ACC112 (cell line): ENCODE data around the gene PGRMC2.

Experiments
- H2AFZ ChIP-seq: fragments of 200-600 bp; sonication (generic); one replicate; pipeline ENCODE4 v1.6.0; 2017; ENCODE audit warnings: antibody characterized with exemption, low read length; ENCODE audit not compliant: unreplicated experiment
- H3K27ac ChIP-seq: fragments of 200-600 bp; sonication (generic); 2 replicates; pipeline ENCODE4 v1.5.1; 2014; ENCODE audit warnings: low read depth, mild to moderate bottlenecking, antibody characterized with exemption, low read length, moderate library complexity
- H3K27me3 ChIP-seq: fragments of 200-600 bp; sonication (generic); 2 replicates; pipeline ENCODE4 v1.6.1; 2014; ENCODE audit warnings: mild to moderate bottlenecking, antibody characterized with exemption, low read length, moderate library complexity, mixed read lengths; ENCODE audit not compliant: insufficient read depth
- H3K36me3 ChIP-seq: fragments of 200-600 bp; sonication (generic); 2 replicates; pipeline ENCODE4 v1.6.1; 2016; ENCODE audit warnings: mild to moderate bottlenecking, antibody characterized with exemption, low read length, moderate library complexity, mixed read lengths; ENCODE audit not compliant: insufficient read depth
- H3K4me1 ChIP-seq: fragments of 200-600 bp; sonication (generic); one replicate; pipeline ENCODE4 v1.6.1; 2016; ENCODE audit warnings: low read length, mixed read lengths; ENCODE audit not compliant: insufficient read depth, unreplicated experiment, control insufficient read depth
- H3K4me3 ChIP-seq: fragments of 200-600 bp; sonication (generic); 2 replicates; pipeline ENCODE4 v1.5.1; 2014; ENCODE audit warnings: mild to moderate bottlenecking, low read depth, low read length
- H3K79me2 ChIP-seq: fragments of 200-600 bp; sonication (generic); one replicate; pipeline ENCODE4 v1.6.0; 2016; ENCODE audit warnings: low read length; ENCODE audit not compliant: control insufficient read depth, unreplicated experiment, insufficient read depth

Gene PGRMC2

DNA sequence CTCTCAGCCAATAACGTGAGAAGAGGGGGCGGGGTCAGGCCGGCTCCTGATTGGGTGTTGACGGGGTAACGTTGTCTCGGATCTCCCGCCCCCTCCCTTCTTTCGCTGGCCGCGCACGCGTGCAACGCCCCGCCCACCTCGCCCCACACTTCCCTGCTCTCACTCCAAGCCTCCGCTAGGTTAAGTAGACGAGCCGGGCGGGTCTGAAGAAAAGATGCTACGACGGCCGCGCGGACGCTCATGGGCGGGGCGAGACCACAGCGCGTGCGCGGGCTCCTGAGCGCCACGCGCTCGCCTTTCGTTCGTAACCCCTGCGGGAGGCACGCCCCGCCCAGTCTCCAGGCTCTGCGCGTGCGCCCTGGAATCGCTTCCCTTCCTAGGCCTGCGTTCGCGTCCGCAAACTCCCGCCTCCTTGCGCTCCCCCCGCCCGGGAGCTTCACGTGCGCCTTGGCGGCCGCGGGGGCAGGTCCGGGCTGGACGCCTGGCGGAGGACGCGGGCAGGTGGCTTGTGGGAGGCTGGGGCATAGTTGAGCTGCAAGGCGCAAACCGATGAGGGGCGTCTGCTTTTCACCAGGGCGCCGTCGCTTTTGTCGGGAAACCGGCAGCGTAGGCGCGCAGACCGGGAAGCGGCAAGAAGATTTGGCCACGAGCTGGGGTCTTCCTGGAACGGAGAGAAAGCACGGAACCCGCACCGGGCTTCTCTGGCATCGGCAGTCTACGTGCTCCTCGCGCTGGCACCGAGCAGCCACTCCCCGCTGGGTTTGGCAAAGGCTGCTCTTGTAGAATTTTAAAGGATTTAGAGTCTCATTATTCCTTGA, 467 bp upstream of the PGRMC2 start:
- H3K79me2 ChIP-seq = peaks cover 52% of the 10 kb centered on the region
- peak overlapping the region; percentile 89 for H3K4me3 ChIP-seq
- H3K36me3 ChIP-seq = 0 out of 2 replicates have a peak, but pooled peaks cover 5% of the 10 kb centered on the region
- peak overlapping the region; percentile 74 for H3K27ac ChIP-seq
- peaks cover 11% of the 10 kb centered on the region for H3K4me1 ChIP-seq
- no peaks in the 10 kb centered on the region for H3K27me3 ChIP-seq
- peak overlapping the region; percentile 77 for H2AFZ ChIP-seq

DNA sequence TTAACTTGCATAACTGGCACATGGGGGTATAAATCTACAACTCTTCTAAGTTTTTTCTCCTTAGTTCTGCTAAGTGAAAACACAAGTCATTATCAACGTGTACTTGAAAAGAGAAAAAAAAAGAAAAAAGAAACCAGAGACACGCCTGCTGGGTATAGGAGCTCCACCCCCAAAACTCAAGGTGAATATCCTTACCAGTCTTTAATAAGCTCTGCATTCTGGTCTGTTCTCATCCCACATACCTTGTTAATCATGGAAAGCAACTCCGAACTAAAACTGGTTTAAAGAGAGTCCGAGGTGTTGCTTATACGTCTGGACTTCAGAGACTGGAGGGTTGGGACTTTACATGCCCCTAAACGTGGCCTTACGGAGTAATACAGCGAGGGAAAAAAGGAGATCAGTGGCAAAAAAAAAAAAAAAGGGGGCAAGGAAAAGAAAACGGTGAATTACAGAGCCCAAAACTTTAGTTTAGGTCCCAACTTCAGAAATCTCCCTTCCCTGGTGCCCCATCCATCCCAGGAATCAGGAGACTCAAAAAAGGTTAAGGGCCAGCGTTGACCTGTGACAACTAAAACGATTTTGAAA, 1.0 kb downstream of the PGRMC2 start:
- Histone ChIP-seq H3K36me3 (0 out of 2 replicates have a peak, but pooled peaks cover 5% of the 10 kb centered on the region), H2AFZ (peak overlapping the region; percentile 54), H3K4me1 (peaks cover 11% of the 10 kb centered on the region), H3K4me3 (peak overlapping the region; percentile 89), H3K27me3 (no peaks in the 10 kb centered on the region), H3K79me2 (peaks cover 67% of the 10 kb centered on the region), H3K27ac (peak overlapping the region; percentile 57)

DNA sequence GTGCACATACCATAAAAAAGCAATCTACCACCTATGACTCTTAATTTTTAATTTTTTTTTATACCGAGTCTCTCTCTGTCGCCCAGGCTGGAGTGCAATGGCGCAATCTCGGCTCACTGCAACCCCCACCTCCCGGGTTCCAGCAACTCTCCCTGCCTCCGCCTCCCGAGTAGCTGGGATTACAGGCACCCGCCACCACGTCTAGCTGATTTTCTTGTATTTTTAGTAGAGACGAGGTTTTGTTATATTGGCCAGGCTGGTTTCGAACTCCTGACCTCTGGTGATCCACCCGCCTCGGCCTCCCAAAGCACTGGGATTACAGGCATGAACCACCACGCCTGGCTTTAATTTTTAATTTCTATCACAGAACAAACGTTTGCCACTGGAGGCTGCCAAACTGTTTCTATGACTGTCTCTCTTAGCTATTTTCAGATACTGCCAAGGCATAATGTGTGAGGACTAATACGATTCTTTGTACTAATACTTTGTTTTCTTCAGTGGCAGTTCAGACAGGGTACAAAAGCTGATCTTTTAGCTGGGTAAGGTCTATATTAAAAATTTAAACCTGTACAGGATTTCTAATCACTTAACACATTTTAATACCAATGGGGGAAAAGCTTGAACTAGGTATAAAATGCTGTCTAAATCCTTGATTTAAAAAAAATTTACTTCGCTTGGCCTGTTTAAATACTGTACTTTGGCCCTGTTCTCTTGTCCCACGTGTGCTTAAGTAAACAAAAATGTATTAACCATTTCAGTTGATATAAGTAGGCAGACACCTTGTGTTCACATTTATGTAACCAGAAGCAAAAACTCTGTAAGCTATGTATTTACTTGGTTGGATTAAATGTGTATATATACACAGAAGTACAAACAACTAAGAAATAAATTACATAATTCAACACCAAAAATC, 2.3 kb downstream of the PGRMC2 start:
- H3K79me2 ChIP-seq = peaks cover 79% of the 10 kb centered on the region
- H3K27me3 ChIP-seq = no peaks in the 10 kb centered on the region
- H3K4me1 ChIP-seq = peaks cover 16% of the 10 kb centered on the region
- H2AFZ ChIP-seq = no peak overlapping the region
- 0 out of 2 replicates have a peak, but pooled peaks cover 5% of the 10 kb centered on the region for H3K36me3 ChIP-seq
- peak overlapping the region; percentile 57 for H3K27ac ChIP-seq
- peak overlapping the region; percentile 89 for H3K4me3 ChIP-seq

DNA sequence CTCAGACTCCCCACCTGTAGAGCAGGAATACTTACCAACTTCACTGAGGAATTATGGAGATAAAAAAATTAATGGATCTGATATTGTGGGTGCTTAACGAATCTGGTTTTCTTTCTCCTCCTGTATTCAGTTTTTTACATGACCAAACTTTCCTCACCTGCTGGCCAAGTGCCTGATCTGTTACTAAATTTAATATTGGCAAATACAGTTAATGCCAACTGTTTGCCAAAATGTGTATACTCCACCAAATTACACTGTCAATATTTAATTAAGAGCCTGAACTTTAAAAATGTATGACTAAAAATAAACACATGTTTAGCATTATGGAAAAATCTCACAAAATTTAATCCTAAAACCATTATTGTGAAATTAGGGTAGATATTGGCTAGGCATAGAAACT, 3.3 kb downstream of the PGRMC2 start:
- Histone ChIP-seq H2AFZ (no peak overlapping the region), H3K79me2 (peaks cover 85% of the 10 kb centered on the region), H3K4me1 (peaks cover 23% of the 10 kb centered on the region), H3K27ac (no peak overlapping the region), H3K4me3 (peak overlapping the region; percentile 89), H3K36me3 (peaks cover 8% of the 10 kb centered on the region; the same call in 1 of the 2 replicates), H3K27me3 (no peaks in the 10 kb centered on the region)

DNA sequence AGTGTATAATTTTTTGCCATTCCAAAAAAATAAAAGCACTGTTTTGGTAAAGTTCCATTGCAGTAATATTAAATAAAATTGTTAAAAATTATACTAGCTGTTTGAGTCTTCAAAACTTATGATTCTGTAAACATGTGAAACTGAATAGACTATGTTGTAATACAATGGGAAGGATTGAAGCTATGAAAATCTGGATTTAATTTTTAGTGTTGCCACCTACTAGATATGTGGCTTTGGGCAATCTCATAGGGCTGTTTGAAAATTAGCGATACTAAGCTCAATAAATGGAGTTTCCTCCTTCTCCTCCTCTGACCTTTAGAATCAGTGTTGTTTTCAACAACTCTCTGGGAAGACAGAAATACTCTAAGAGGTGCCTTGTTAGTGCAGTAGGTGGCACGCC, 4.5 kb downstream of the PGRMC2 start:
- peaks cover 9% of the 10 kb centered on the region for H3K36me3 ChIP-seq
- no peaks in the 10 kb centered on the region for H3K27me3 ChIP-seq
- H2AFZ ChIP-seq = no peak overlapping the region
- no peak overlapping the region for H3K27ac ChIP-seq
- H3K4me1 ChIP-seq = peaks cover 23% of the 10 kb centered on the region
- H3K79me2 ChIP-seq = peaks cover 89% of the 10 kb centered on the region
- H3K4me3 ChIP-seq = no peak overlapping the region

DNA sequence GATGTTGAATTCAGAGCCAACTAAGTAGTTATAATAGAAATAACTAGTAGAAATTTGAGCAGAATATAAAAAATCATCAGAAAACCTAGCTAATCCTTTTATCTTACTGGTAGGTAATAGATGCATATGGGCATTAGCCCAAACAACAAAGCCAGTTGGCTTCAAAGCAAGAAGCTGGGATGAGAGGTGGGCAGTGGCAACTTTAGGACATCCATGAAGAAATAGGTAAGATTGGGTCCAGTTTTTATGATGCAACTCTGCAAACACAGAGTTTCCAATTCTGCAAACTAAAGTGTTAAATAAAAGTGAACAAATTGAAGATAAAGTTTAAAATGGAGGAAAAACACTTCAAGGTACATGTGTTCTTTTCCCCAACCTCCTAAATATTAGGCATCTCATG, 5.1 kb downstream of the PGRMC2 start:
- Histone ChIP-seq H3K27me3 (no peaks in the 10 kb centered on the region), H3K4me1 (peaks cover 23% of the 10 kb centered on the region), H2AFZ (no peak overlapping the region), H3K36me3 (peaks cover 15% of the 10 kb centered on the region), H3K79me2 (peaks cover 94% of the 10 kb centered on the region), H3K4me3 (no peak overlapping the region), H3K27ac (no peak overlapping the region)

DNA sequence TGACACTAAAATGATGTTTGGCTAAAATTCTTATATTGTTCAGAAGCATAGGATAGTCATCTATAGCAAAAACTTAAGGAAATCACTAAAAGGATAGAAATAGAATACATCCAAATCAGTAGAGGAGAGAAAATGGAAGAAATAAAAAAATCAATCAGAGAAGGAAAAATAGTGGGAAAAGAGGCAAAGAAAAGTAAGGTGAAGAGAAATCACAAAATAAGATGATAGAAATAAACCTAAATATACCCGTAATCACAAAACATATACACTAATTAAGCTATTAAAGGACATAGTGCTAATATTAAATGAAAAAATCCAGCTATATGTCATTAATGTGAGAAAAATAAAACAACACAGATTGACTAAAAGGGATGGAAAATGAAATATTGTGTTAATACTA, 6.3 kb downstream of the PGRMC2 start:
- Histone ChIP-seq H3K36me3 (peaks cover 26% of the 10 kb centered on the region), H3K4me1 (peaks cover 25% of the 10 kb centered on the region), H3K4me3 (no peak overlapping the region), H2AFZ (no peak overlapping the region), H3K27me3 (no peaks in the 10 kb centered on the region), H3K79me2 (peaks cover 95% of the 10 kb centered on the region), H3K27ac (no peak overlapping the region)

DNA sequence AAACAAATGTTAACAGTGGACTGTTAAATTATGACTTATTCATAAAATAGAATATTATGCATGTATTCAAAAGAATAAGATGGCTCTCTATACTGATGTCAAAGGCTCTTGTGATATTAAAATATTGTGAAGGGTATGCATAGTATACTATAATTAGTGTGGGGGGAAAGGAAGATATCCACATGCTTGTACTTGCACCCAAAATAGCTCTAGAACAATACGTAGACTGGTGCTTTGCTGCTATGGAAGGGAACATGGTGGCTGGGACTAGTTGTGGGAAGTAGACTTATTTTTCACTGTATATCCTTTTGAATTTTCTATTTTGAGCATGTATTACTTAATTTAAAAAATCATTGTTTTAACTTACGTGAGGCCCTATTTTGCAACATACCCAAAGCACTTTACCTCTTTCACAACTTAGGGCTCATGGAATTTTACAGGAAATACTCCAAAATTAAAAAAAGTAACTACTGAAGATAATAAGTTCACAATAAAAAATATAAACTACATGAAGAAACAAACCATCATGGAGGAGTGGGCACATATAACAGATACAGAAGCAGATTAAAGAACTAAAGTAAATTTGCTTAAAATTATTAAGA, 7.9 kb downstream of the PGRMC2 start:
- peaks cover 34% of the 10 kb centered on the region for H3K4me1 ChIP-seq
- no peak overlapping the region for H2AFZ ChIP-seq
- no peak overlapping the region for H3K27ac ChIP-seq
- H3K36me3 ChIP-seq = peaks cover 33% of the 10 kb centered on the region
- no peak overlapping the region for H3K4me3 ChIP-seq
- H3K79me2 ChIP-seq = peaks cover 90% of the 10 kb centered on the region
- no peaks in the 10 kb centered on the region for H3K27me3 ChIP-seq

DNA sequence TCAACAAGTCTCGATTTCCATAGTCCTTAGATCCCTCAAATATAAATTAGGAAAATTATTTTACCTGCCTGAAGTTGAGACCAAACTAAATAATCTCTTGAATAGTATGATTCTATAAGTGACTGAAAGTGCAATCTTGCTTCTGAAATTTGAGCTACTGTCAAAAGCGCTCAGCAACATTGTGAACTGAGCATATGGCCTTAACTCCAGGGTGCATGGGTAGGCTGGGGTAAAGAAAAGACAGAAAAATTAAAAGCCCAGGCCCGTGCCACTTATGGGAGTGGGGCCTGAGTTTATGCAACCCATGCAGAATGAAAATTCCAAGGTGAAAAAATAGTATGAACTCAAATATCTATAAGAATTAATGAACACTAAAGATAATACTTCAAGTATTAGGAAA, 9.8 kb downstream of the PGRMC2 start:
- H3K27me3 ChIP-seq = no peaks in the 10 kb centered on the region
- H3K79me2 ChIP-seq = peaks cover 92% of the 10 kb centered on the region
- peaks cover 29% of the 10 kb centered on the region for H3K4me1 ChIP-seq
- H3K36me3 ChIP-seq = peaks cover 36% of the 10 kb centered on the region
- H3K27ac ChIP-seq = no peak overlapping the region
- no peak overlapping the region for H3K4me3 ChIP-seq
- H2AFZ ChIP-seq = no peak overlapping the region

DNA sequence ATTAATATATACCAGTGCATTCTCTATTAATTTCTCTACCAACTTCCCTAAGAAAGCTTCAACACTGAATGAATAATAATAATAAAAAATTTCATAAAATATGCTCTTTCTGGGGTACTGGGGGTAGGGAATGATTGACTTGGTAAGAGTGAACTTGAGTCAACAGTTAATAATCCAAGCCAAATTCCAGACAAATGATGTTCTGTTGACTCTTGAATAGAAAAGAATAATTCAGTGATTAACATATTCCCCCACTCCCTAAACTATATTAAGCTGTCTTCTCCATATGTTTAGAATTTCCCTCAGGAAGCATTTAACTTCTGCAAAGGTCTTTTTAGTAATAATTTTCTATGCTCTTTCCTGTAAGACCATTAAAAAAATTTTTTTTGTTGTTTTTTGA, 12.3 kb downstream of the PGRMC2 start:
- Histone ChIP-seq H3K79me2 (peaks cover 67% of the 10 kb centered on the region), H3K4me3 (no peak overlapping the region; the same call in 1 of the 2 replicates), H3K27me3 (no peaks in the 10 kb centered on the region), H3K36me3 (peaks cover 51% of the 10 kb centered on the region), H2AFZ (no peak overlapping the region), H3K4me1 (peaks cover 23% of the 10 kb centered on the region), H3K27ac (peak overlapping the region; percentile 42)
